Activated T-cell treated with anti-CD3 and anti-CD28 coated beads, Interleukin-2, amount 50 U/mL, for 1 hour (primary cell): ENCODE measurements around the gene CCDC9B.
A peak's percentile ranks its signal among the peaks of the same experiment; 100 is the strongest.

ENCODE experiments used
- DNase-seq: peaks from one replicate; pipeline ENCODE4 v3.0.0-alpha.2; 2020

CCDC9B gene

GRCh38 chr15:40327457-40327856 is 13.3 kb downstream of the CCDC9B start:
- DNase-seq, result no peak

- no peak for DNase-seq
Measured at GRCh38 chr15:40325700-40326099, 15.0 kb downstream of the CCDC9B start.

- no peak for DNase-seq
Measured at GRCh38 chr15:40325188-40325587, 15.6 kb downstream of the CCDC9B start.

- DNase-seq, result peak; percentile 49
Measured at GRCh38 chr15:40323953-40324937, 16.5 kb downstream of the CCDC9B start.

GRCh38 chr15:40323239-40323952 is 17.3 kb downstream of the CCDC9B start, which contains the start of gene INAFM2:
INAFM2 (plus strand) TSS chr15:40323692; CDS start chr15:40324056, 364 bp downstream.
- DNase-seq, result peak; percentile 91

DNA sequence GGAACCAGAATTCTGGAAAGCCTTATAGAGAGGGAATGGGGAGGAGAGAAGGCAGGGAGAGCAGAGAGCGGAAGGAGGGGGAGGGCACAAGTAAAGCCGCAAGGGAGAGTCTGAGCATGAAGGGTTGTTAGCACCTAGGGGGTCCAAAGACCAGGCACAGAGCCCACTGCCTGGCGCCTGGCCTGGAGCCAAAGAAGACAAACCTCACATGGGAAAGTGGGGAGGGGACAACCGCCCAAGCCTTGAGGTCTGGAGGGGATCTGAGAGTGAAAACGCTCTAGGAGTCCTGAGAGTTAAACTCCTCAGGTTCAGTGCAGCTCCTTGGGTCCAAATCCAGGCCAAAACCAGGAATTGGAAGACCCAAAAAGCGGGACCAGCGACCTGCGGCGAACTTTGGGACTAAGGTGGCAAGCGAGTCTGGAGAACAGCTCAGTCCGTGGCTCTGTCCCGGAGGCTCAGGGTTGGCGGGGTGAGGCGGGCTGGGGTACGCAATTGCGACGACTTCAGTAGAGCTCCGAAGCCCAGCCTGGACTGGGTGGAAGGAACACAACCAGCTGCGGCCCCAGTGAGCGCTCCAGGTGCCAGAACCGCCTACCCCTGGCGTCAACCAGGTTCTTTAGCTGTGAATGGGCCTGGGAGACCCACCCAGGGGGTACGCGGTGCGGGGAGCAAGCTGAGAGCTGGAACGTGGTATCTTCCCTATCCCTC is 18.1 kb downstream of the CCDC9B start:
- DNase-seq, result no peak

GRCh38 chr15:40320931-40321371 is 19.8 kb downstream of the CCDC9B start:
- no peak for DNase-seq

GRCh38 chr15:40320409-40320808 is 20.3 kb downstream of the CCDC9B start:
- DNase-seq, result no peak

GRCh38 chr15:40317580-40317979 is 23.2 kb downstream of the CCDC9B start:
- no peak for DNase-seq

DNA sequence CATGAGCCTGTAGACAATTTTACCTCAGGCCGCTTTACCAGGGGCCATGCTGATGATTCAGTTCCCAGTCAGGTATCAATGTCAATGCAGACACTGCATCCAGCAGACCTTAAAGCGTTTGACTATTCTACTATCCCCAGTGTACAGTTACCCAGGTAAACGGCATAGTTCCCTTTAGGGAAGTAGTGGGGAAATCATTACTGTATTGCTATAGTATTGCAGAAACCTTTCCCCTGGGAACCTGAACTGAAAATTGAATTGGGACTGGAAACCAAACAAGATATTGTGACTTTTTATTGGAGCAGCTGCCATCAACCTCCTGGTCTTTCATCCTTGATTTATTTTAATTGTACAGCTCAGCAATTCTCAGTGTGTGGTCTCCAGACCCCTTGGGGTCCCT is 23.8 kb downstream of the CCDC9B start:
- no peak for DNase-seq

DNA sequence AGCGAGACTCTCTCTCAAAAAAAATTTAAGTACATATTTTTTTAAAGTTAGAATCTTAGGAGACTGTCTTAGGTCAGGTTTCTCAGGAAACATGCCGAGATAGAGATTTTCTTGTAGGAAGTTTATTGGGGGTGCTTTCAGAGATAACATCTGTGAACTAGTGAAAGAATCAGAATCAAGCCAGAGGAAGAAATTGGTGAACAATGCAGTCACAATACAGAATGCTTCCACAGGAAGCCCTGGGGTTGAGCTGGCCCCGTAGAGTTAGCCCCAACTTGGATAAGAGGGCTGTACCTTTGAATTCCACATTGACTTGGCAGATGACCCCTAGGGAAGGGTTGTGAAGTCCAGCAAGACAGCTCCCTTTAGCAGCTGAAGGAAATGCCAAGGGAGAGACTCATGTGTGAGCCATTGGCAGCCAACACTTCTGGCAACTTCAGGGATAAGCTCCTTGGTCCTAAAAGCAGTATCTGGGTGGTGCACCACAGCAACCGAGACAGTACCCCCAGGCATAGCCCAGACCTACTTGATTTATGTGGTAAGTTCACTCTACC is 25.9 kb downstream of the CCDC9B start:
- DNase-seq, result no peak

DNA sequence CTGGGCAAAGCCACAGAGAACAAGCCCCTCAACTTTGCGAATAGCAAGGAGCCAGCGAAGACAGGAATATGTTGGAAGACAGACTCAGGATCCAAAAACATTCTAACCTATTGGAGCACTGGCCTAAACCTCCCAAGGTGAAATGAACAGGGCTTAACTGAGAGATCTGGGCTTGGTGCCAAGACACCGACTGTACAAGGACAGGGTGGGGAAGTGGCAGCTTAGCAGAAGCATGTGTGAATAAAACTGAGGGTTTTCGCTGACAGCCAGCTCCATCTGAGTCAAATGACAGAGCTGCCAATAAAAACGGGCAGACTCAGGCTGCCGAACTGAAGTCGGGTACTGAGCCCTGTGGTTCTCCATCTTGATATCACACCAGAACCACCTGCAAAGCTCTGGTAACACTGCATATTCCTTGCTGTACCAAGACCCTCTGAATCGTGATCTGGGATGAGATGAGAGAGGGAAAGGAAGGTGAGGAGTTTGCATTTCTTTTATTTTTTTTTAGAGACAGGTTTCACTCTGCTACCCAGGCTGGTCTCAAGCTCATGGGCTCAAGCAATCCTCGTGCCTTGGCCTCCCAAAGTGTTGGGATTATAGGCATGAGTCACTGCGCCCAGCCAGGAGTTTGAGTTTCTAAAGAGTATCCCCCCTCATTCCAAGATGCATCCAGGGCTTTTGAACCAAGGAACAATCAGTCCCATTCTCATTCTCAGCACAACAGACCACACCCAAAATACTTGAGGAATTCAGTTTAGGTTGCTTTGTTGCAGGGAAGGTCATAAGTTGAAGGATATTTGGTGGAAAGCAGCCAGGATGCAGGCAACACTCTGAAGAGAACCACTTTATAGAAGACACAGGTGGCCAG is 27.0 kb downstream of the CCDC9B start:
- no peak for DNase-seq

DNA sequence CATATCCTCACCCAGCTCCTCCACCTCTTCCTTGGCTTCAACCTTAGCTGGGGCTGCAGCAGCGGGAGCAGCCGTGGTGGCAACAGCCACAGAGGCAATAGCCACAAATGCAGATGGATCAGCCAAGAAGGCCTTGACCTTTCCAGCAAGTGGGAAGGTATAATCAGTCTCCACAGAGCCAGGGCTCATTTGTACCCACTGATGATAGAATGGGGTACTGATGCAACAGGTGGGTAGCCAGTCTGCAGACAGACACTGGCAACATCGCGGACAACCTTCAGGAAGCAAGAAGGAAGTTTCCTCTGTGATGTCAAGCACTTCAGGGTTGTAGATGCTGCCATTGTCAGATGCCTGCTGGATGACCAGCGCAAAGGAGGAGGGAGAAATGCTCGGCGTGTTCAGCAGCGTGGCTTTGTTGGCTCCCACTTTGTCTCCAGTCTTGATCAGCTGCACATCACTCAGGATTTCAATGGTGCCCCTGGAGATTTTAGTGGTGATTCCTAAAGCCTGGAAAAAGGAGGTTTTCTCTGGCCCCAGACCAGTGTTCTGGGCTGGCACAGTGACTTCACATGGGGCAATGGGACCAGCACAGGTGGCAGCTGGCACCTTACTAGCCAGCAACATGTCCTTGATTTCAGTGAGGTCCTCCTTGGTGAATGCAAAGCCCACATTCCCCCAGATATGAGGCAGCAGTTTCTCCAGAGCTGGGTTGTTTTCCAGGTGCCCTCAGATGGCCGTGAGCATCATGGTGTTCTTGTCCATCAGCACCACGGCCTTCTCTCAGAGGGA is 28.2 kb downstream of the CCDC9B start:
- DNase-seq, result no peak

- no peak for DNase-seq
Measured at GRCh38 chr15:40310993-40311392, 29.7 kb downstream of the CCDC9B start.

DNA sequence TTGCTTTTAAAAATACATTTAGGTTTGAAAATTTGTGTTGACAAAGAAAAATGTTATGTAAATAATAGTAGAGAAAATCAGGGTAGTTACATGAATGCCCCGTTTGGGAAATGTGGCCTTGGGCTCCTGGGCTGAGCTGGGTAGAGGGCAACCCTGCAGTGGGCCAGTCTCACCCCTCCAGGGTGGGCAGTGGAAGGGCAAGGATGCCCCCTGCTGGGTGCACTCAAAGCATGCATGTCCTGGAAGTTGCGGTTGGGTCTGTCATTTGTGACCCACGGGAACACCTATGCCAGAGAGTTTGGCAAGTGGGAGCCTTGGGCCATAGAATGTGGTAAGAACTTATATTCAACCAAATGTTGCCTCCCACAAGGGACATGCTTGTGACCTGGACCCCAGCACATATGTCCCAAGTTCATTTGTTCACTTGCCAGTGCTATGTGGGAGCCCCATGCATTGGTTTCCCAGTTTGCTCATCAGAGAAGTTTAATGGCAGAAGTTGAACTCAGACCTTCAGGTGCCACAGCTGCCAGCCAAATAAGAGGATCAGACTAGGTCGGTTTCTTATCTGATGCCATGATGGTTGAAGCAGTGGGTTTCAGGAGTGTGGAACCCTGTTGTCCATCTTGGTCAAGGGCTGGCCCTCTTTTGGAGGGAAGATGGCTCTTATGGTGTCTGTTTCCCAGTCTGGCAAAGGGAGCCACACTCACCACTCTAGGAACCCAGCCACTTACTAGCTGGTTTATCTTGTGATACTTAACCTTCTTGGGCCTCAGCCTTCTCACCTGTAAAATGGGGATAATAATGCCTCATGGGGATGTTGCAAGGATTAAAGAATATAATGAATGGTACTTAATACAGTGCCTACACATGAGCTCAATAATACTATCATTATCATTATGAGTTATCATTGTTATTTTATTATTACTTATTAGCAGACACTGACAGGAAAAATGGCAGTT is 30.5 kb downstream of the CCDC9B start:
- peak; percentile 62 for DNase-seq

- no peak for DNase-seq
Measured at GRCh38 chr15:40309344-40309862, 31.3 kb downstream of the CCDC9B start.

GRCh38 chr15:40307421-40308211 is 33.1 kb downstream of the CCDC9B start, which contains the start of gene PLCB2:
PLCB2 (minus strand) TSS chr15:40307935; CDS start chr15:40307672, 263 bp downstream.
- DNase-seq, result peak; percentile 80

DNA sequence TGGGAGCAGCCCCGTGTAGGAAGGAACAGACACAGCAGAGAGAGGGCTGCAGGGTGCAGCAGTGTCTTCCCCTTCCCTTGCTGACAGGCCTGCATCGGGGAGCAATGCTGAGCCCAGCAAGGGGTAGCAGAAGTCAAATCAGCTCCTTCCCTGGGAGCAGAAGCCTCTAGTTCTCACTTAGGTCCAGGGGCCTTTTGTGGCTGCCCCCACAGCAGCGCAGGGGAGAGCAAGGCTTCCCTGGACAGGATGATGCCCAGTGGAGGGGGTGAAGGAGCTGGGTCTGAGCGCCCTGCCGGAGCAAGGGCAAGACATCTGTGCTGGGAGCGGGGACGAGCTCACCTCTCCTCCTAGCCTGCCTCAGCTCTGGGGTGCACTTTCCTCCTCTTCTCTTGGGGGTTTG is 33.8 kb downstream of the CCDC9B start:
- no peak for DNase-seq
